Neural progenitor cell (in vitro differentiated cells): ENCODE results near the gene RFX5. TPM values are rescaled to one million over a fixed set of nuclear protein-coding genes. Genes with fewer than 3 reads are reported as not detected.

Experiments used
- DNase-seq: peaks from one replicate; pipeline ENCODE4 v3.0.0-alpha.2; 2016; ENCODE audit warnings: low spot score
- H2AFZ ChIP-seq: fragments of 200-600 bp; sonication (generic); replicated peaks from 2 replicates; pipeline ENCODE4 v1.6.1; 2016; ENCODE audit warnings: antibody characterized with exemption
- H3F3A ChIP-seq: fragments of 200-600 bp; sonication (generic); 2 replicates; pipeline ENCODE4 v1.6.1; 2016; ENCODE audit warnings: antibody characterized with exemption, low read depth
- H3K27ac ChIP-seq: fragments of 200-600 bp; sonication (generic); 2 replicates; pipeline ENCODE4 v1.5.1; 2016; ENCODE audit warnings: mild to moderate bottlenecking
- H3K27me3 ChIP-seq: fragments of 200-600 bp; sonication (generic); 2 replicates; pipeline ENCODE4 v1.6.1; 2016; ENCODE audit warnings: mild to moderate bottlenecking, moderate library complexity
- H3K36me3 ChIP-seq: fragments of 200-600 bp; sonication (generic); 2 replicates; pipeline ENCODE4 v1.5.1; 2016
- H3K4me1 ChIP-seq: fragments of 200-600 bp; sonication (generic); 2 replicates; pipeline ENCODE4 v1.6.1; 2016; ENCODE audit warnings: mixed run types
- H3K4me2 ChIP-seq: fragments of 200-600 bp; sonication (generic); 2 replicates; pipeline ENCODE4 v1.6.1; 2016
- H3K4me3 ChIP-seq: fragments of 200-600 bp; sonication (generic); 2 replicates; pipeline ENCODE4 v1.5.1; 2016
- H3K79me2 ChIP-seq: fragments of 200-600 bp; sonication (generic); 2 replicates; pipeline ENCODE4 v1.6.1; 2016; ENCODE audit warnings: low read depth
- H3K9ac ChIP-seq: fragments of 200-600 bp; sonication (generic); 2 replicates; pipeline ENCODE4 v1.6.1; 2016
- H3K9me3 ChIP-seq: fragments of 200-600 bp; sonication (generic); 2 replicates; pipeline ENCODE4 v1.5.1; 2016; ENCODE audit warnings: low read depth
- H4K20me1 ChIP-seq: fragments of 200-600 bp; sonication (generic); 2 replicates; pipeline ENCODE4 v1.6.1; 2016; ENCODE audit warnings: low read depth
- H3K27ac Mint-ChIP-seq: 3 replicates; pipeline ENCODE4 v1.8.0; 2021; ENCODE audit warnings: mixed read lengths
- H3K27me3 Mint-ChIP-seq: 2 replicates; pipeline ENCODE4 v1.8.0; 2022; ENCODE audit warnings: low read depth, mild to moderate bottlenecking, inconsistent platforms, moderate library complexity, mixed read lengths; ENCODE audit not compliant: insufficient read depth
- H3K36me3 Mint-ChIP-seq: 3 replicates; pipeline ENCODE4 v1.8.0; 2021; ENCODE audit warnings: mixed read lengths
- H3K4me1 Mint-ChIP-seq: 3 replicates; pipeline ENCODE4 v1.8.0; 2021; ENCODE audit warnings: mixed read lengths
- H3K4me3 Mint-ChIP-seq: 3 replicates; pipeline ENCODE4 v1.8.0; 2021; ENCODE audit warnings: mild to moderate bottlenecking, moderate library complexity, mixed read lengths
- H3K9me3 Mint-ChIP-seq: 3 replicates; pipeline ENCODE4 v1.8.0; 2020; ENCODE audit warnings: mixed read lengths
- CTCF ChIP-seq: fragments of 200-600 bp; sonication (generic); IDR thresholded peaks from 2 replicates; pipeline ENCODE4 v1.5.1; 2017; ENCODE audit warnings: antibody characterized with exemption, mild to moderate bottlenecking
- EZH2 ChIP-seq: fragments of 200-600 bp; sonication (generic); IDR thresholded peaks from 2 replicates; pipeline ENCODE4 v1.6.1; 2017; ENCODE audit warnings: antibody characterized with exemption, mild to moderate bottlenecking, moderate library complexity
- EZH2phosphoT487 ChIP-seq: fragments of 200-600 bp; sonication (generic); IDR thresholded peaks from 2 replicates; pipeline ENCODE4 v1.6.1; 2017; ENCODE audit warnings: antibody characterized with exemption
- total RNA-seq: library from RNA; depleted of rRNA; stranded (reverse); fragments of >200 nt; gene quantifications from 2 replicates; pipeline ENCODE4 v1.2.3, GENCODE V29; 2015; ENCODE audit warnings: low replicate concordance

The RFX5 gene
- total RNA-seq, 1 donor from 2014 or later: 87.5 TPM

DNA sequence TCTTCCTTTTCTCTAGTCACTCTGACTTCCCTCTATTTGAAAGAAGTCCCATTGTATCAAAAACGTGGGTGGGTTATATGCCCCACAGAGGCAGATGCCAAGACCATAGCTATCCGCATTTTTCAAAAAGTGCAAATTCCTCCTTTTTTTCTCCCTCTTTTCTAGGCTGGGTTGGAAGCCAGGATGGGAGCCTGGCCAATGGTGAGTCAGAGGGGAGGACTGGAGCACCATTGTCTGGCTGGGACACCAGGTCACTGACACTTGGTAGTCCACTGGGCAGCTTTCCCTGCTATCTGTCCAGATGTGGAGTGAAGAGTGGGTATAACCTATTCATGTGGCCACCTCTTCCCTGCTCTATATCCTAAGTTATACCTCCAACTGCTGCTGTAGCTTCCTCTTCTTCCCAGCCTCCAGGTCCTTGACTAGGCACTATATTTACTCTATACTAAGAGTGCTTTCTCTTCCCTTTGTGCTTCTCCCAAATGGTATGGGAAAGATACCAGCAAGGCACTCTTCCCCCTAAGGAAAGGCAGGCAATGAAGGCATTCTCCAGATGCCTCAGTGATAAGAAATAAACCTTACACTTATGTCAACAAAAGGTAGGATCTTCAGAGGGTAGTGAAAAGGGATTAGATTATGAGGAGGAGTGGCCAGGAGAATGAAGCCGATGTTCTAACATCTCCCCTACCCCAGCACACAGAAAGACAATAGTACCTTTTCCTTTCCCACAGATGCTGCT lies 32.7 kb downstream of the RFX5 start:
- Histone ChIP-seq H3K4me3 (no peak overlapping the region), H3K27me3 (no peaks in the 10 kb centered on the region), H3K9me3 (no peaks in the 10 kb centered on the region), H3K27ac (no peak overlapping the region), H3K4me2 (no peak overlapping the region), H3K79me2 (peaks cover 7% of the 10 kb centered on the region), H2AFZ (no peak overlapping the region), H4K20me1 (peaks cover 7% of the 10 kb centered on the region), H3K4me1 (peaks cover 17% of the 10 kb centered on the region), H3F3A (peaks cover 15% of the 10 kb centered on the region), H3K36me3 (peaks cover 3% of the 10 kb centered on the region), H3K9ac (no peak overlapping the region)
- TF ChIP-seq EZH2 (no peak), EZH2phosphoT487 (no peak), CTCF (no peak)
- Mint-ChIP-seq H3K4me1 (peaks cover 26% of the 10 kb centered on the region), H3K27ac (no peak overlapping the region), H3K27me3 (peaks cover 2% of the 10 kb centered on the region), H3K36me3 (peaks cover 32% of the 10 kb centered on the region), H3K9me3 (no peaks in the 10 kb centered on the region), H3K4me3 (no peak overlapping the region)
- no peak for DNase-seq

- no peak for DNase-seq
- Histone ChIP-seq H3K27me3 (no peaks in the 10 kb centered on the region), H3K27ac (no peak overlapping the region), H3K4me2 (no peak overlapping the region), H3K4me1 (peaks cover 25% of the 10 kb centered on the region), H4K20me1 (peaks cover 7% of the 10 kb centered on the region), H3K79me2 (peaks cover 7% of the 10 kb centered on the region), H3K9me3 (no peaks in the 10 kb centered on the region), H3K9ac (no peak overlapping the region), H3K4me3 (no peak overlapping the region), H2AFZ (no peak overlapping the region), H3F3A (peaks cover 23% of the 10 kb centered on the region), H3K36me3 (no peaks in the 10 kb centered on the region)
- no peak overlapping the region for H3K4me3 Mint-ChIP-seq
- H3K27me3 Mint-ChIP-seq: peaks cover 2% of the 10 kb centered on the region
- H3K9me3 Mint-ChIP-seq: no peaks in the 10 kb centered on the region
- peaks cover 31% of the 10 kb centered on the region for H3K36me3 Mint-ChIP-seq
- TF ChIP-seq EZH2phosphoT487: no peak
- no peak for TF ChIP-seq EZH2
- TF ChIP-seq CTCF: no peak
- peaks cover 33% of the 10 kb centered on the region for H3K4me1 Mint-ChIP-seq
- no peak overlapping the region for H3K27ac Mint-ChIP-seq
Measured at GRCh38 chr1:151313501-151313900, 33.6 kb downstream of the RFX5 start.

DNA sequence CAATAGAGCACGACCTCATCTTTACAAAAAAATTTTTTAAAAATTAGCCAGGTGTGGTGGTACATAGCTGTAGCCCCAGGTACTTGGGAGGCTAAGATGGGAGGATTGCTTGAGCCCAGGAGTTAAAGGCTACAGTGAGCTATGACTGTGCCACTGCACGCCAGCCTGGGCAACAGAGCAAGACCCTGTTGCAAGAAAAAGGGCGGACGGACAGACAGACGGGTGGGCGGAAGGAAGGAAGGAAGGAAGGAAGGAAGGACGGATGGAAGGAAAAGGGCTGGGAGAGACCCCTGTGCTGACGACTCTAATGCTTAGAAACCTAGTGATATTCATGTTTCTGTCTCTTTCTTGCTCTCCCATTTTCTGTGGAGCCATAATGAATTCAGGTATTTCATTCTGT lies 34.2 kb downstream of the RFX5 start:
- peaks cover 7% of the 10 kb centered on the region for H3K79me2 ChIP-seq

More for the DNA sequence above, 34.2 kb downstream of the RFX5 start:
- H2AFZ ChIP-seq: no peak overlapping the region
- peaks cover 7% of the 10 kb centered on the region for H4K20me1 ChIP-seq
- TF ChIP-seq EZH2phosphoT487 (no peak), CTCF (no peak), EZH2 (no peak)
- H3K9me3 ChIP-seq: no peaks in the 10 kb centered on the region
- no peak for DNase-seq
- H3K4me1 Mint-ChIP-seq: peaks cover 33% of the 10 kb centered on the region
- no peak overlapping the region for H3K27ac Mint-ChIP-seq
- H3K4me1 ChIP-seq: peaks cover 25% of the 10 kb centered on the region
- peaks cover 2% of the 10 kb centered on the region for H3K27me3 Mint-ChIP-seq
- peaks cover 24% of the 10 kb centered on the region for H3F3A ChIP-seq
- H3K27ac ChIP-seq: no peak overlapping the region
- no peaks in the 10 kb centered on the region for H3K36me3 ChIP-seq
- H3K4me3 Mint-ChIP-seq: no peak overlapping the region
- H3K9me3 Mint-ChIP-seq: no peaks in the 10 kb centered on the region
- H3K4me3 ChIP-seq: no peak overlapping the region
- no peak overlapping the region for H3K9ac ChIP-seq
- peaks cover 35% of the 10 kb centered on the region for H3K36me3 Mint-ChIP-seq
- no peak overlapping the region for H3K4me2 ChIP-seq
- no peaks in the 10 kb centered on the region for H3K27me3 ChIP-seq
